IMR-90 (cell line): ENCODE measurements around the gene FOXL3. TPM values are rescaled to one million over a fixed set of nuclear protein-coding genes. Genes with fewer than 3 reads are reported as not detected.

Source experiments
- ATAC-seq: fragments of 200-7000 bp; cut with Tn5 transposase; 2 replicates; pipeline ENCODE4 v1.9.1; 2020; ENCODE audit warnings: low read depth, mild to moderate bottlenecking, moderate library complexity
- BruUV-seq: library from RNA; stranded (reverse); fragments of 400-500 nt; replicated peaks from 2 replicates; lab custom pipeline; 2021; lab: Mats Ljungman, UMichigan
- CTCF ChIA-PET: fragments of 300-600 bp; formaldehyde crosslinking; extraction: SDS; loops from one replicate; lab custom pipeline; 2021; ENCODE audit warnings: antibody characterized with exemption; lab: Yijun Ruan, JAX
- POLR2A ChIA-PET: fragments of 300-600 bp; sonication (Branson Sonifier 250); formaldehyde crosslinking; loops from one replicate; lab custom pipeline; 2022; ENCODE audit warnings: antibody characterized with exemption; ENCODE audit not compliant: unreplicated experiment; lab: Charles Lee
- DNase-seq: peaks from one replicate; pipeline ENCODE4 v3.0.0; 2013
- H2AFZ ChIP-seq: replicated peaks from 2 replicates; pipeline ENCODE3; 2013; ENCODE audit warnings: low read length, mild to moderate bottlenecking; ENCODE audit not compliant: poor library complexity
- H2AK5ac ChIP-seq: 2 replicates; pipeline ENCODE4 v1.6.1; 2013; ENCODE audit warnings: low read depth, low read length, inconsistent platforms
- H2AK9ac ChIP-seq: replicated peaks from 2 replicates; pipeline ENCODE3; 2013; ENCODE audit warnings: mild to moderate bottlenecking, low read depth, low read length, moderate library complexity; ENCODE audit not compliant: poor library complexity
- H2BK120ac ChIP-seq: 2 replicates; pipeline ENCODE4 v1.6.1; 2013; ENCODE audit warnings: low read depth, low read length, inconsistent platforms
- H2BK15ac ChIP-seq: 3 replicates; pipeline ENCODE4 v1.6.1; 2013; ENCODE audit warnings: low read depth, low read length, inconsistent platforms
- H2BK20ac ChIP-seq: 2 replicates; pipeline ENCODE4 v1.6.1; 2013; ENCODE audit warnings: low read depth, mild to moderate bottlenecking, inconsistent platforms, low read length, moderate library complexity
- H2BK5ac ChIP-seq: 2 replicates; pipeline ENCODE4 v1.6.1; 2013; ENCODE audit warnings: mild to moderate bottlenecking, low read depth, low read length, inconsistent platforms; ENCODE audit not compliant: poor library complexity, severe bottlenecking
- H3K14ac ChIP-seq: replicated peaks from 2 replicates; pipeline ENCODE4 v1.6.1; 2013; ENCODE audit warnings: low read depth, low read length, inconsistent platforms
- H3K18ac ChIP-seq: 2 replicates; pipeline ENCODE4 v1.6.1; 2013; ENCODE audit warnings: low read depth, low read length, control low read depth
- H3K23ac ChIP-seq: 2 replicates; pipeline ENCODE4 v1.6.1; 2013; ENCODE audit warnings: low read depth, low read length, inconsistent platforms
- H3K27ac ChIP-seq: 2 replicates; pipeline ENCODE4 v1.5.1; 2013; ENCODE audit warnings: mild to moderate bottlenecking, control low read depth, low read length; ENCODE audit not compliant: insufficient read depth
- H3K27me3 ChIP-seq: 2 replicates; pipeline ENCODE4 v1.6.1; 2013; ENCODE audit warnings: low read length; ENCODE audit not compliant: control insufficient read depth, insufficient read depth
- H3K36me3 ChIP-seq: 2 replicates; pipeline ENCODE4 v1.6.1; 2013; ENCODE audit warnings: low read length, mixed read lengths; ENCODE audit not compliant: control insufficient read depth, insufficient read depth
- H3K4ac ChIP-seq: 2 replicates; pipeline ENCODE4 v1.6.1; 2013; ENCODE audit warnings: low read depth, low read length, inconsistent platforms
- H3K4me1 ChIP-seq: 2 replicates; pipeline ENCODE4 v1.6.1; 2013; ENCODE audit warnings: low read length, mixed read lengths; ENCODE audit not compliant: control insufficient read depth, insufficient read depth
- H3K4me2 ChIP-seq: 2 replicates; pipeline ENCODE4 v1.6.1; 2013; ENCODE audit warnings: low read depth, mild to moderate bottlenecking, control low read depth, low read length, moderate library complexity
- H3K4me3 ChIP-seq: 2 replicates; pipeline ENCODE4 v1.5.1; 2013; ENCODE audit warnings: low read depth, mild to moderate bottlenecking, control low read depth, low read length, moderate library complexity; ENCODE audit not compliant: insufficient read depth
- H3K56ac ChIP-seq: 2 replicates; pipeline ENCODE4 v1.6.1; 2013; ENCODE audit warnings: low read length, inconsistent platforms; ENCODE audit not compliant: insufficient read depth; ENCODE audit errors: extremely low read depth
- H3K79me1 ChIP-seq, 2 experiments: 2 replicates each; pipeline ENCODE4 v1.6.1; 2013; ENCODE audit warnings: low read length in 2 of 2, inconsistent platforms in 1 of 2, low read depth in 1 of 2
- H3K9ac ChIP-seq: 2 replicates; pipeline ENCODE4 v1.6.1; 2013; ENCODE audit warnings: low read depth, low read length, control low read depth
- H3K9me1 ChIP-seq: 2 replicates; pipeline ENCODE4 v1.6.1; 2013; ENCODE audit warnings: low read length, inconsistent platforms; ENCODE audit not compliant: insufficient read depth
- H3K9me3 ChIP-seq: 2 replicates; pipeline ENCODE4 v1.6.1; 2013; ENCODE audit warnings: low read length; ENCODE audit not compliant: control insufficient read depth, insufficient read depth
- H4K20me1 ChIP-seq: 2 replicates; pipeline ENCODE4 v1.6.1; 2013; ENCODE audit warnings: low read length, inconsistent platforms; ENCODE audit not compliant: insufficient read depth
- H4K5ac ChIP-seq: 2 replicates; pipeline ENCODE4 v1.6.1; 2013; ENCODE audit warnings: mild to moderate bottlenecking, low read depth, low read length, control low read depth
- H4K8ac ChIP-seq, 2 experiments: 2 replicates each; pipeline ENCODE4 v1.6.1; 2013; ENCODE audit warnings: low read depth in 2 of 2, low read length in 2 of 2, control low read depth in 1 of 2, inconsistent platforms in 1 of 2
- H4K91ac ChIP-seq: 2 replicates; pipeline ENCODE4 v1.6.1; 2013; ENCODE audit warnings: low read depth, low read length, inconsistent platforms; ENCODE audit not compliant: insufficient read depth
- CEBPB ChIP-seq: IDR thresholded peaks from 2 replicates; pipeline ENCODE4 v1.6.1; 2012; ENCODE audit warnings: low read depth, low read length, improper control_type of control experiment
- FOS ChIP-seq: fragments of 150-350 bp; IDR thresholded peaks from 2 replicates; pipeline ENCODE4 v1.6.1; 2016; ENCODE audit warnings: low read depth, low read length
- MAFK ChIP-seq: IDR thresholded peaks from 2 replicates; pipeline ENCODE4 v1.6.1; 2012; ENCODE audit warnings: low read depth, low read length, improper control_type of control experiment
- MXI1 ChIP-seq: IDR thresholded peaks from 2 replicates; pipeline ENCODE4 v1.6.1; 2012; ENCODE audit warnings: low read depth, mild to moderate bottlenecking, low read length, moderate library complexity, borderline replicate concordance
- NFE2L2 ChIP-seq: fragments of 150-350 bp; IDR thresholded peaks from 2 replicates; pipeline ENCODE4 v1.6.1; 2016; ENCODE audit warnings: low read depth, mild to moderate bottlenecking, low read length
- RFX5 ChIP-seq: IDR thresholded peaks from 2 replicates; pipeline ENCODE4 v1.8.0; 2012; ENCODE audit warnings: low read depth, mild to moderate bottlenecking, low read length, moderate library complexity
- SMC3 ChIP-seq: fragments of 150-350 bp; IDR thresholded peaks from 2 replicates; pipeline ENCODE4 v1.6.1; 2016; ENCODE audit warnings: low read depth, mild to moderate bottlenecking, antibody characterized with exemption, low read length, moderate library complexity
- WGBS, 2 experiments: methylation state at CpG; one replicate each; pipeline versions ENCODE4 v1.1.5 to v1.1.7; 2013; ENCODE audit warnings: missing lambda C conversion rate in 2 of 2; ENCODE audit not compliant: insufficient read length in 1 of 2; ENCODE audit errors: extremely low coverage in 2 of 2; 5-methylcytosine and 5-hydroxymethylcytosine counted together
- dilution Hi-C: fragments of 300-500 bp; cut with HindIII; formaldehyde crosslinking; loops from one replicate; pipeline ENCODE4 v1.14.3; 2018; ENCODE audit warnings: low sequenced_read_pairs; ENCODE audit not compliant: unreplicated experiment
- in situ Hi-C: fragments of 300-500 bp; cut with MboI; formaldehyde crosslinking; loops from 3 replicates; pipeline ENCODE4 v1.14.3; 2019; ENCODE audit warnings: low sequenced_read_pairs, inconsistent platforms, mixed read lengths
- intact Hi-C: fragments of 100-400 bp; cut with micrococcal nuclease; formaldehyde crosslinking; loops from 2 replicates; pipeline ENCODE4 v1.10.0; 2022
- polyA plus RNA-seq, 3 experiments: library from polyadenylated mRNA; depleted of rRNA; stranded (reverse); fragments of >200 nt; gene quantifications; 2 replicates each; pipeline ENCODE4 v1.2.3, GENCODE V29; 2012; ENCODE audit warnings: low replicate concordance in 1 of 3
- total RNA-seq: library from RNA; depleted of rRNA; stranded (reverse); fragments of >200 nt; gene quantifications from 2 replicates; pipeline ENCODE4 v1.2.3, GENCODE V29; 2012
- TF ChIP-seq, protein P1 (sequence below): conservative IDR thresholded peaks from 2 replicates; pipeline ENCODE4 v1.5.1; 2012; ENCODE audit warnings: mild to moderate bottlenecking, low read depth, low read length, improper control_type of control experiment
- TF ChIP-seq, protein P2 (sequence below): fragments of 150-350 bp; IDR thresholded peaks from 2 replicates; pipeline ENCODE4 v1.6.1; 2017; ENCODE audit warnings: mild to moderate bottlenecking, antibody characterized with exemption, low read length, low read depth

Gene FOXL3
- total and polyA plus RNA-seq, 2 of the 4 experiments (the other 2 are of a cell fraction), result not detected

DNA sequence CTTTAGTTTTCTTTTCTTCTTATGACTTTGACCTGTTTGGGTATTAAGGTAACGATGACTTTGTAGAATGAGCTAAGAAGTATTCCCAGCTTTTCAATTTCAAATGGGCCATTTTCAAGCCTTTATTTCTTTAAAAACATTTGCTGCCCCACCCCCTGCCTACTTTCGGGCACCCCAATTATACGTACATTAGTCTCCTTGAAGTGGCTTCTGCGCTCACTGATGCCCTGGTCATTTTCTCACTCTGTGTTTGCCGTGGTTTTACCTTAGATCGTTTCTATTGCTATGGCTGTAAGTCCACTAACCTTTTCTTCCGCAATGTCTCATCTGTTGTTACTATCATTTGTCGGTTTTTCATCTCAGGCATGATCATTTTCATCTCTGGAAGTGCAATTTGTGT lies 24.9 kb downstream of the FOXL3 start:
- 78% methylated on average over 4 of the region's 8 CpGs; no CpG with 5 or more reads in 1 of the 2 experiments for WGBS, 2 experiments
- H4K91ac ChIP-seq, result no peak overlapping the region
- H2BK5ac ChIP-seq, result no peak overlapping the region
- ATAC-seq (no peak), DNase-seq (no peak)
- H3K27me3 ChIP-seq, result peaks cover 68% of the 10 kb centered on the region
- H3K36me3 ChIP-seq, result no peaks in the 10 kb centered on the region
- TF ChIP-seq FOS (no peak), MAFK (no peak), CEBPB (no peak), RFX5 (no peak), SMC3 (no peak), MXI1 (no peak), NFE2L2 (no peak)
- TF ChIP-seq, protein P1, sequence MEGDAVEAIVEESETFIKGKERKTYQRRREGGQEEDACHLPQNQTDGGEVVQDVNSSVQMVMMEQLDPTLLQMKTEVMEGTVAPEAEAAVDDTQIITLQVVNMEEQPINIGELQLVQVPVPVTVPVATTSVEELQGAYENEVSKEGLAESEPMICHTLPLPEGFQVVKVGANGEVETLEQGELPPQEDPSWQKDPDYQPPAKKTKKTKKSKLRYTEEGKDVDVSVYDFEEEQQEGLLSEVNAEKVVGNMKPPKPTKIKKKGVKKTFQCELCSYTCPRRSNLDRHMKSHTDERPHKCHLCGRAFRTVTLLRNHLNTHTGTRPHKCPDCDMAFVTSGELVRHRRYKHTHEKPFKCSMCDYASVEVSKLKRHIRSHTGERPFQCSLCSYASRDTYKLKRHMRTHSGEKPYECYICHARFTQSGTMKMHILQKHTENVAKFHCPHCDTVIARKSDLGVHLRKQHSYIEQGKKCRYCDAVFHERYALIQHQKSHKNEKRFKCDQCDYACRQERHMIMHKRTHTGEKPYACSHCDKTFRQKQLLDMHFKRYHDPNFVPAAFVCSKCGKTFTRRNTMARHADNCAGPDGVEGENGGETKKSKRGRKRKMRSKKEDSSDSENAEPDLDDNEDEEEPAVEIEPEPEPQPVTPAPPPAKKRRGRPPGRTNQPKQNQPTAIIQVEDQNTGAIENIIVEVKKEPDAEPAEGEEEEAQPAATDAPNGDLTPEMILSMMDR, result no peak
- TF ChIP-seq, protein P2, sequence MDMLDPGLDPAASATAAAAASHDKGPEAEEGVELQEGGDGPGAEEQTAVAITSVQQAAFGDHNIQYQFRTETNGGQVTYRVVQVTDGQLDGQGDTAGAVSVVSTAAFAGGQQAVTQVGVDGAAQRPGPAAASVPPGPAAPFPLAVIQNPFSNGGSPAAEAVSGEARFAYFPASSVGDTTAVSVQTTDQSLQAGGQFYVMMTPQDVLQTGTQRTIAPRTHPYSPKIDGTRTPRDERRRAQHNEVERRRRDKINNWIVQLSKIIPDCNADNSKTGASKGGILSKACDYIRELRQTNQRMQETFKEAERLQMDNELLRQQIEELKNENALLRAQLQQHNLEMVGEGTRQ, result no peak
- H3K23ac ChIP-seq, result no peak overlapping the region
- ChIA-PET POLR2A (no interaction called here), CTCF (no interaction called here)
- no peak overlapping the region for H2AK5ac ChIP-seq
- no TSS peak for BruUV-seq
- no peaks in the 10 kb centered on the region for H3K79me1 ChIP-seq
- no peak overlapping the region for H2AK9ac ChIP-seq
- H3K4me2 ChIP-seq, result no peak overlapping the region
- H4K20me1 ChIP-seq, result no peaks in the 10 kb centered on the region
- H2AFZ ChIP-seq, result no peak overlapping the region
- H3K18ac ChIP-seq, result no peak overlapping the region
- no peaks in the 10 kb centered on the region for H3K9me1 ChIP-seq
- intact Hi-C loops, result no loop called here
- H3K4me1 ChIP-seq, result no peaks in the 10 kb centered on the region
- no peak overlapping the region for H3K4me3 ChIP-seq
- H3K56ac ChIP-seq, result no peak overlapping the region
- no peak overlapping the region for H2BK15ac ChIP-seq
- H2BK20ac ChIP-seq, result no peak overlapping the region
- dilution Hi-C loops, result no loop called here
- H2BK120ac ChIP-seq, result no peak overlapping the region
- H3K4ac ChIP-seq, result no peak overlapping the region
- peaks cover 7% of the 10 kb centered on the region for H3K9me3 ChIP-seq
- no peak overlapping the region for H3K27ac ChIP-seq
- H3K9ac ChIP-seq, result no peak overlapping the region
- H3K14ac ChIP-seq, result no peak overlapping the region
- in situ Hi-C loops, result loop anchor here (5.0 kb wide), 1 partner anchor 462 kb away; no protein-coding TSS in a partner anchor
- no peak overlapping the region for H4K5ac ChIP-seq
- H4K8ac ChIP-seq, result no peak overlapping the region
